ENCODE data around the gene TBX6.
"Not testable (repeated sequence)": the region's sequence is repeated elsewhere in the genome, so short reads cannot be mapped to it uniquely, and the experiment has no call there.

- not testable (repeated sequence) for TF ChIP-seq MAFK (IDR thresholded peaks at IDR 0.05; ENCODE audit: low read depth, low read length); CTCF (conservative IDR thresholded peaks at IDR 0.05; ENCODE audit: low read depth, low read length); RAD21 (IDR thresholded peaks at IDR 0.05; ENCODE audit: low read length)
Measured at GRCh38 chr16:30125690-30126089, 34.0 kb upstream of the TBX6 start.
